ENCODE data around the gene IPO4.

IPO4 gene

GRCh38 chr14:24232121-24232644 is 43.6 kb upstream of the IPO4 start, which contains the start of gene NEDD8:
TSS of gene NEDD8 (minus strand) at chr14:24232367. CDS start at chr14:24232267, 100 bp downstream.
- WGBS (ENCODE audit: extremely low coverage, insufficient coverage, insufficient read length): no CpG with 5 or more reads among the region's 30 CpGs
- Histone ChIP-seq H4K91ac (ENCODE audit: low read depth, low read length) (peak within 1 kb of the TSS; percentile 81), H3K79me2 (ENCODE audit: control insufficient read depth, insufficient read depth, low read length, poor library complexity) (peaks cover 15% of the 10 kb centered on the region), H4K8ac (ENCODE audit: low read depth, low read length) (peak within 1 kb of the TSS; percentile 94), H3K18ac (ENCODE audit: low read length) (peak within 1 kb of the TSS; percentile 67), H3K4me2 (ENCODE audit: low read length) (peak within 1 kb of the TSS; percentile 84), H3K4me3 (ENCODE audit: low read depth, low read length) (peak within 1 kb of the TSS; percentile 96), H2AK5ac (ENCODE audit: low read length) (peak within 1 kb of the TSS; percentile 49), H3K23ac (ENCODE audit: low read length) (no peak within 1 kb of the TSS), H3K14ac (ENCODE audit: low read length) (peak within 1 kb of the TSS; percentile 71), H2BK12ac (ENCODE audit: low read length) (no peak within 1 kb of the TSS), H2BK120ac (ENCODE audit: insufficient read depth, low read length, poor library complexity) (peak within 1 kb of the TSS; percentile 77), H2AFZ (ENCODE audit: insufficient read depth, low read length, poor library complexity) (peak within 1 kb of the TSS; percentile 56), H3K27ac (ENCODE audit: low read depth, low read length) (peak within 1 kb of the TSS; percentile 94), H4K12ac (ENCODE audit: low read depth, low read length) (peak within 1 kb of the TSS; percentile 83), H3K9ac (ENCODE audit: low read length) (peak within 1 kb of the TSS; percentile 81), H3K27me3 (ENCODE audit: insufficient read depth, low read length) (no peaks in the 10 kb centered on the region), H3K79me1 (ENCODE audit: low read length) (peaks cover 16% of the 10 kb centered on the region), H3K36me3 (ENCODE audit: control insufficient read depth in 1 of 2, insufficient read depth in 2 of 2, low read length in 2 of 2) (peaks cover 11 to 23% of the 10 kb centered on the region in 2 experiments), H3K4ac (ENCODE audit: low read depth, low read length) (peak within 1 kb of the TSS; percentile 72), H2BK5ac (ENCODE audit: low read depth, low read length, poor library complexity) (peak within 1 kb of the TSS; percentile 70), H3K9me3 (ENCODE audit: insufficient read depth, low read depth, low read length) (no peaks in the 10 kb centered on the region), H3K4me1 (ENCODE audit: control insufficient read depth in 1 of 2, insufficient read depth in 2 of 2, low read length in 2 of 2) (peaks cover 8 to 10% of the 10 kb centered on the region in 2 experiments)
- peak; percentile 95 for DNase-seq

GRCh38 chr14:24231263-24232120 is 42.9 kb upstream of the IPO4 start:
- peaks cover 8 to 10% of the 10 kb centered on the region in 2 experiments for H3K4me1 ChIP-seq (ENCODE audit: control insufficient read depth in 1 of 2, insufficient read depth in 2 of 2, low read length in 2 of 2)
- WGBS (ENCODE audit: extremely low coverage, insufficient coverage, insufficient read length): no CpG with 5 or more reads among the region's 23 CpGs
- DNase-seq: peak in 1 of 2 donors; percentile 10
- H3K4me2 ChIP-seq (ENCODE audit: low read length): peak overlapping the region; percentile 84
- peak overlapping the region; percentile 72 for H3K4ac ChIP-seq (ENCODE audit: low read depth, low read length)
- peaks cover 15% of the 10 kb centered on the region for H3K79me2 ChIP-seq (ENCODE audit: control insufficient read depth, insufficient read depth, low read length, poor library complexity)
- H3K9ac ChIP-seq (ENCODE audit: low read length): peak overlapping the region; percentile 81
- peak overlapping the region; percentile 94 for H3K27ac ChIP-seq (ENCODE audit: low read depth, low read length)
- H3K27me3 ChIP-seq (ENCODE audit: insufficient read depth, low read length): no peaks in the 10 kb centered on the region
- peak overlapping the region; percentile 61 for H3K18ac ChIP-seq (ENCODE audit: low read length)
- H2BK120ac ChIP-seq (ENCODE audit: insufficient read depth, low read length, poor library complexity): peak overlapping the region; percentile 40
- H3K9me3 ChIP-seq (ENCODE audit: insufficient read depth, low read depth, low read length): no peaks in the 10 kb centered on the region
- H2AK5ac ChIP-seq (ENCODE audit: low read length): peak overlapping the region; percentile 1
- no peak overlapping the region for H3K23ac ChIP-seq (ENCODE audit: low read length)
- H2AFZ ChIP-seq (ENCODE audit: insufficient read depth, low read length, poor library complexity): peak overlapping the region; percentile 56
- peak overlapping the region; percentile 81 for H4K91ac ChIP-seq (ENCODE audit: low read depth, low read length)
- peak overlapping the region; percentile 92 for H4K8ac ChIP-seq (ENCODE audit: low read depth, low read length)
- H3K79me1 ChIP-seq (ENCODE audit: low read length): peaks cover 16% of the 10 kb centered on the region
- H3K36me3 ChIP-seq (ENCODE audit: control insufficient read depth in 1 of 2, insufficient read depth in 2 of 2, low read length in 2 of 2): peaks cover 6 to 17% of the 10 kb centered on the region in 2 experiments
- peak overlapping the region; percentile 65 for H3K14ac ChIP-seq (ENCODE audit: low read length)
- H2BK12ac ChIP-seq (ENCODE audit: low read length): no peak overlapping the region
- peak overlapping the region; percentile 83 for H4K12ac ChIP-seq (ENCODE audit: low read depth, low read length)
- peak overlapping the region; percentile 96 for H3K4me3 ChIP-seq (ENCODE audit: low read depth, low read length)
- H2BK5ac ChIP-seq (ENCODE audit: low read depth, low read length, poor library complexity): peak overlapping the region; percentile 18

- H3K18ac ChIP-seq (ENCODE audit: low read length): no peak overlapping the region
- H3K4ac ChIP-seq (ENCODE audit: low read depth, low read length): no peak overlapping the region
- no peak for DNase-seq
- no peak overlapping the region for H2AFZ ChIP-seq (ENCODE audit: insufficient read depth, low read length, poor library complexity)
- H4K12ac ChIP-seq (ENCODE audit: low read depth, low read length): no peak overlapping the region
- peaks cover 12% of the 10 kb centered on the region in 2 experiments for H3K36me3 ChIP-seq (ENCODE audit: control insufficient read depth in 1 of 2, insufficient read depth in 2 of 2, low read length in 2 of 2)
- WGBS (ENCODE audit: extremely low coverage, insufficient coverage, insufficient read length): no CpG with 5 or more reads among the region's 1 CpG
- H3K79me1 ChIP-seq (ENCODE audit: low read length): peaks cover 16% of the 10 kb centered on the region
- H3K9ac ChIP-seq (ENCODE audit: low read length): no peak overlapping the region
- no peak overlapping the region for H2BK120ac ChIP-seq (ENCODE audit: insufficient read depth, low read length, poor library complexity)
- H3K4me3 ChIP-seq (ENCODE audit: low read depth, low read length): no peak overlapping the region
- no peak overlapping the region for H2BK12ac ChIP-seq (ENCODE audit: low read length)
- no peak overlapping the region for H2BK5ac ChIP-seq (ENCODE audit: low read depth, low read length, poor library complexity)
- no peaks in the 10 kb centered on the region for H3K27me3 ChIP-seq (ENCODE audit: insufficient read depth, low read length)
- no peak overlapping the region for H4K8ac ChIP-seq (ENCODE audit: low read depth, low read length)
- no peak overlapping the region for H4K91ac ChIP-seq (ENCODE audit: low read depth, low read length)
- no peak overlapping the region for H3K14ac ChIP-seq (ENCODE audit: low read length)
- no peak overlapping the region for H3K27ac ChIP-seq (ENCODE audit: low read depth, low read length)
- H3K23ac ChIP-seq (ENCODE audit: low read length): no peak overlapping the region
- H3K4me1 ChIP-seq (ENCODE audit: control insufficient read depth in 1 of 2, insufficient read depth in 2 of 2, low read length in 2 of 2): peaks cover 8 to 10% of the 10 kb centered on the region in 2 experiments
- no peaks in the 10 kb centered on the region for H3K9me3 ChIP-seq (ENCODE audit: insufficient read depth, low read depth, low read length)
- no peak overlapping the region for H2AK5ac ChIP-seq (ENCODE audit: low read length)
- H3K4me2 ChIP-seq (ENCODE audit: low read length): no peak overlapping the region
- H3K79me2 ChIP-seq (ENCODE audit: control insufficient read depth, insufficient read depth, low read length, poor library complexity): peaks cover 15% of the 10 kb centered on the region
These were observed 40.3 kb upstream of the IPO4 start for GRCh38 chr14:24228902-24229301.

GRCh38 chr14:24226473-24226872 is 37.9 kb upstream of the IPO4 start:
- Histone ChIP-seq H3K27me3 (ENCODE audit: insufficient read depth, low read length) (no peaks in the 10 kb centered on the region), H3K4ac (ENCODE audit: low read depth, low read length) (no peak overlapping the region), H2BK5ac (ENCODE audit: low read depth, low read length, poor library complexity) (no peak overlapping the region), H3K18ac (ENCODE audit: low read length) (no peak overlapping the region), H3K9ac (ENCODE audit: low read length) (no peak overlapping the region), H2AFZ (ENCODE audit: insufficient read depth, low read length, poor library complexity) (no peak overlapping the region), H2AK5ac (ENCODE audit: low read length) (no peak overlapping the region), H2BK120ac (ENCODE audit: insufficient read depth, low read length, poor library complexity) (no peak overlapping the region), H2BK12ac (ENCODE audit: low read length) (no peak overlapping the region), H3K9me3 (ENCODE audit: insufficient read depth, low read depth, low read length) (no peaks in the 10 kb centered on the region), H4K12ac (ENCODE audit: low read depth, low read length) (no peak overlapping the region), H3K23ac (ENCODE audit: low read length) (no peak overlapping the region), H3K27ac (ENCODE audit: low read depth, low read length) (no peak overlapping the region), H3K79me2 (ENCODE audit: control insufficient read depth, insufficient read depth, low read length, poor library complexity) (peaks cover 6% of the 10 kb centered on the region), H4K91ac (ENCODE audit: low read depth, low read length) (no peak overlapping the region), H3K79me1 (ENCODE audit: low read length) (peaks cover under 1% of the 10 kb centered on the region), H3K36me3 (ENCODE audit: control insufficient read depth in 1 of 2, insufficient read depth in 2 of 2, low read length in 2 of 2) (peaks cover 12 to 14% of the 10 kb centered on the region in 2 experiments), H3K4me1 (ENCODE audit: control insufficient read depth in 1 of 2, insufficient read depth in 2 of 2, low read length in 2 of 2) (peaks cover 2 to 3% of the 10 kb centered on the region in 2 experiments), H3K4me2 (ENCODE audit: low read length) (no peak overlapping the region), H4K8ac (ENCODE audit: low read depth, low read length) (no peak overlapping the region), H3K4me3 (ENCODE audit: low read depth, low read length) (no peak overlapping the region), H3K14ac (ENCODE audit: low read length) (no peak overlapping the region)
- no CpG with 5 or more reads among the region's 1 CpG for WGBS (ENCODE audit: extremely low coverage, insufficient coverage, insufficient read length)
- DNase-seq: no peak

All from trophoblast cell (in vitro differentiated cells and primary cell).